Fibroblast of skin of left quadriceps (primary cell): ENCODE data around the gene GRHL3.
"Not testable (repeated sequence)": the region's sequence is repeated elsewhere in the genome, so short reads cannot be mapped to it uniquely, and the experiment has no call there.

ENCODE experiments used
- DNase-seq, 2 experiments: peaks; one replicate each; pipeline ENCODE4 v3.0.0-alpha.2; 2013; ENCODE audit warnings: low read depth in 2 of 2

Gene GRHL3

DNA sequence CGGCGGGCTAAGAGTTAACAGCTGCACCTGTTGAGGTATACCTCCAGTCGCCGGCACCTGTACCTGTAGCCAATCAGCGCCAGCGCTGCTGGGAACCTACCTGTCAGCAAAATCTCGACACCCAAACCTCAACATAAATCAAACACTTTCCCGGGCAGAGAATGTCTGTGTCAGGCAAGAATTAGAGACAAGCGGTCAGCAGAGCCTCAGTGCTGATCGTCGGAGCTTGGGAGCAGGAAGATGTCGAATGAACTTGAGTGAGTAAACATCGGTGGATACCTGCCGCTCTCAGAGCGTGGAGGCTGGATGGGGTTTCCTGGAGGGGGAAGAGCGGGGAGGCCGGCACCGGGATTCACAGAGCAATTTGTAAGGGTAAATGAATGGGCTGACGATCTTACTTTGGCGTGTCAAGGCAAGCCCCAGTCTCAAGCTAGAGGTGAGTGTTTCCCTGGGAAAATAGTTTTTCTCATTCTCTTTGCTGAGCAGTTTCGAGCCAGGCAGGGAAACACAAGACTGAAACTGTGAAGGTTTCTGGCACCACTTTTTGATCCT is at the start of gene GRHL3:
GRHL3 (plus strand) TSS at position 46 of the 552 bp plus-strand sequence; CDS start at position 241, 195 bp downstream.
- DNase-seq = no peak

DNA sequence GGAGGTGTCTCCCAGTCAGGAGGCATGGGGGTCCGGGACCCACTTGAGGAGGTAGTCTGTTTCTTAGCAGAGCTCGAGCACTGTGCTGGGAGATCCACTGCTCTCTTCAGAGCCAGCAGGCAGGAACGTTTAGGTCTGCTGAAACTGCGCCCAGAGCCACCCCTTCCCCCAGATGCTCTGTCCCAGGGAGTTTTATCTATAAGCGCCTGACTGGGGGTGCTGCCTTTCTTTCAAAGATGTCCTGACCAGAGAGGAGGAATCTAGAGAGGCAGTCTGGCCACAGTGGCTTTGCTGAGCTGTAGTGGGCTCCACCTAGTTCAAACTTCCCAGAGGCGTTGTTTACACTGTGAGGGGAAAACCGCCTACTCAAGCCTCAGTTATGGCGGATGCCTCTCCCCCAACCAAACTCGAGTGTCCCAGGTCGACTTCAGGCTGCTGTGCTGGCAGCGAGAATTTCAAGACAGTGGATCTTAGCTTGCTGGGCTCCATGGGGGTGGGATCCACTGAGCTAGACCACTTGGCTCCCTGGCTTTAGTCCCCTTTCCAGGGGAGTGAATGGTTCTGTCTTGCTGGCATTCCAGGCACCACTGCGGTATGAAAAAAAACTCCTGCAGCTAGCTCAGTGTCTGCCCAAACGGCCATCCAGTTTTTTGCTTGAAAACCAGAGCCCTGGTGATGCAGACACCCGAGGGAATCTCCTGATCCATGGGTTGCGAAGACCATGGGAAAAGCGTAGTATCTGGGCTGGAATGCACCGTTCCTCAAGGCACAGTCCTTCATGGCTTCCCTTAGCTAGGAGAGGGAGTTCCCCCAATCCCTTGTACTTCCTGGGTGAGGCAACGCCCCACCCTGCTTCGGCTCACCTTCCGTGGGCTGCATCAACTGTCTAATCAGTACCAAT is 44.7 kb upstream of the GRHL3 start:
- DNase-seq = not testable (repeated sequence)

DNA sequence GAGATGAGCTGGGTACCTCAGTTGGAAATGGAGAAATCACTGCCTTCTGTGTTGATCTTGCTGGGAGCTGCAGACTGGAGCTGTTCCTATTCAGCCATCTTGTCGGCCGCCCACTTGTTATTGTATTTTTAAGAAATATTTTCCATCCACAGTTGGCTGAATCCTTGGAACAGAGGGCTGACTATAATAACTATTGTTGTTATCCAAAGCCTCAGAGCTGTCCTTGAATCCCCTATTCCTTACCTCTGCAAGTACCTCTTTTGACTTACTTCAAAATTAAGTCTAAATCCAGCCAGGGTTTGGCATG is 44.1 kb upstream of the GRHL3 start:
- no peak for DNase-seq

DNA sequence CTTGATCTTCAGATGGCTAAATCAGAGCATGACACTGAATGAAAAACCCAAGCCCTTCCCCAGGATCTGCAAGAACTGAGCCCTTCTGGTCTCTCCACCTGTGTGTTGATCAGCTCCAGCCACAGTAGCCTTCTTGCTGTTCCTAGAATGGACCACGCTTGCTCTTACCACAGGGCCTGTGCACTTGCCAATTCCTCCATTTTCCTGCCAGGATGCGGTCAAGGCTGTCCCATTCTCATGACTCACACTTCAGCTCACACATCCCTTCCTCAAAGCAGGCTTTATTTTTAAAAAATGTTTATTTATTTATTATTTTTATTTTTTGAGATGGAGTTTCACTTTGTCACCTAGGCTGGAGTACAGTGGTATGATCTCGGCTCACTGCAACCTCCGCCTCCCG is 43.6 kb upstream of the GRHL3 start:
- no peak for DNase-seq

DNA sequence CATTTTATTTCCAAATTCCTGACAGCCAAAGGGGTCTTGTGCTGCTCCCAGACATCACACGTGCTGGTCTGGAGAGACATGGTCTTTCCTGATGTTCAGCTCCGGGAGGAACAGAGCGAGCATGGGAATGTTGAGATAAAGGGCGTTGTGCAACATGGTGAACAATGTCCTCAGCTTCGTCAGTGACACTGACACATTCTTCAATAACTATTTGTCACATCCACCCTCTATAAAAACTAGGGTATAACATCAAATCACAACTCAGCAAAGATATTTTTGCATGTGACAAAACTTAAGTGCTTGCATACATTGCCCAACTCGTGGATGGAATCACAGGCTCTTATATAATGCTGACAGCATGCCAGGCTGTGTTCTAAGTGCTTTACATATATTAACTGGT is 42.4 kb upstream of the GRHL3 start:
- DNase-seq = no peak

DNA sequence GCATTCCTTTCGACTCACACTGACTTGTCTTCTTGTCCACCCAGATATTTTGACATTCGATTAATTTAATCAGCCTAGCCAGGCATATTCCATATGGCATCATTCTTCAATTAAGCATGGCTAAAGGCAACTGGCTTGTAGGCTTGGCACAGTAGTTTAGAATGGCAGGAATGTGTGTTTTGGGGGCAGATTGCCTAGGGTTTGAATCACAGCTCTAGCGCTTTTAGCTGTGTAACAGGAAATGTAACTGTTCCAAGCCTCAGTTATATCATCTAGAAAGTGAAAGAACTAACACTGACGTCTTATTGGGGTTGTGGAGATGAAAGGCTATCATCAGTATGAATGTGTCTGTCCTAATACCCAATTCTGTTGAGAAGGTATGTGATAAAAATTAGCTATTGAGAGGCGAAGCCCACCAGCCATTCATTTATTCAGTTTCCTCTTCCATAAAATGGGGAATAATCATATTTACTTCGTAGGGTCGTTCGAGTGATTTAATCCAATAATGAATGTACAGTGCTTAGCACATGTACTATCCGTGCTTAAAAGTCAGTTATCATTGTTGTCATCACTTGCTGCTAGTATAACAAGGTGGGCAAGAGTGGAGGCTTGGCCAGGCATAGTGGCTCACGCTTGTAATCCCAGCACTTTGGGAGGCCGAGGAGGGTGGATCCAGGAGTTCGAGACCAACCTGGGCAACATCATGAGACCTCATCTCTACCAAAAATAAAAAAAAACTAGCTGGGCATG is 41.6 kb upstream of the GRHL3 start:
- DNase-seq = no peak

DNA sequence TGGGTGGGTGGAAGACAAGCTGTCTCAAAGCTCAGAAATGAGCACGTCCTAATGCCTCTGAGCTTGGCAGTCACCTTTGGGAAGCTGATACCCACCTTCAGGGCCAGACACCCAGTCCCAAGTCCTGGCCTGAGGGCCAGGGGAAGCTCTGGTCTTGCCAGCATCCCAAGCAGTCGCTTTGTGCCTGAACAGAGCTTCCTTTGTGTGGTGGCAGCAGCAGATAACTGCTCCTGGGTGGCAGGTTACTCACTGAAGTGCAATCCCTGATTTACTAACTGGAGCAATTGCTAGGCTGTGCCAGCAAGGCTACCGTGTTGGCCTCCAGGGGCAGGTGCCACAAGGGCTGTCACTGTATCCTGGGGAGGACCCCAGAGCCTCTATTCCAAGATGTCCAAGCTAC is 40.4 kb upstream of the GRHL3 start:
- no peak for DNase-seq

DNA sequence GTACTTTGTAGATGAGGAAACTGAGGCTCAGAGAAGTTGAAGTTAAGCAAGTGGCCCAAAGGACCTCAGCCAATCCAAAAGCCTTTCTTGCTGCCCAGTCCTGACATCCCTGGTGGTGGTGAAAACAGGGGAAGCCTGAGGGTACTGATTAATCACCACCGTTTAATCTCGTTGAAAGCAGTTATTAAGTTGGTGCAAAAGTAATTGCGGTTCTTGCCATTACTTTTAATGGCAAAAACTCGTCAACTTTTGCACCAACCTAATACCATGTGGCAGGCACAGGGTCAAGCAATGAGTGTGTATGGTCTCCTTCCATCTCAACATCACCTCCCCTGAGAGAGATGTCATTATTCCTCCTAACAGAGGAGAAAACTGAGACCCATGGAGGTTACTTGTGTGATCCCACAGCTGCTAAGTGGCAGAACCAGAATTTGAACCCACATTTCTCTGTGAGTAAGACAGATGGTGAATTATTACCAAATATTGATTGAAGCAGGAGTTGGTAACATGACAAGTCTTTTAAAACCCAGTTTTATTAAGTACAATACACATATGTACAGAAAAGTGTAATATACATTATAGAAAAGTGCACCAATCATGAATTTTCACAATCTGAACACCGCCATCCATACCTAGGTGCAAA is 39.4 kb upstream of the GRHL3 start:
- no peak for DNase-seq

DNA sequence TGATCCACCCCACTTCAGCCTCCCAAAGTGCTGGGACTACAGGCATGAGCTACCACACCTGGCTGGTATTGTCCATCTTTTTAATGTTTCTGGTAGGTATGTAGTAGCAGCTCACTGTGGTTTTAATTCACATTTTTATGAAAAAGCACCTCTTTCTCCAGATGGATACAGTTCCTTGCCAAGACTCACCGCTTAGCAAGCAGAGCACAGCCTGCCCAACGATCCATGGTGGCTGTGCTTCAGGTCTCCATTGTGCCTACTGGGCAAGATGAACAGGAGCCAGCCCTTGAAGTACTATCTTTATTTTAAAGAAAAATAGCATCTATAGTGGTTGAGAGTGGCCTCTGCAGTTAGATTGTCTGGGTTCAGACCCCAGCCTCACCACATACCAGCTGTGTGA is 37.6 kb upstream of the GRHL3 start:
- no peak for DNase-seq

DNA sequence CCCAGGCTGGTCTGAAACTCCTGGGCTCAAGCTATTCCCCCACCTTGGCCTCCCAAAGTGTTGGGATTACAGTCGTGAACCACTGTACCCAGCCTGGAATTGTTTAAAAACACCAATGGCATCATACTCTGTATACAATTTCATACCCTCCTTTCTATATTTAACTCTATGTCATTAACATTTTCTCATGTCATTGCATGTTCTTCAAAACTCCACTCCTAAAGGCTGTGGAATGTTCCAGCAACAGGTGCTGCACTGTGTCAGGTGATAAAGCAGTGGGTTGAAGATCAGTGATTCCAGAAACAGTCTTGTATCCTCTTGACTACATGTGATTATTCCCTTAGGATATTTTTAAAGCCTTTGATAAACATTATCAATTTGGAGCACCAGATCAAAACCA is 36.7 kb upstream of the GRHL3 start:
- DNase-seq = no peak

DNA sequence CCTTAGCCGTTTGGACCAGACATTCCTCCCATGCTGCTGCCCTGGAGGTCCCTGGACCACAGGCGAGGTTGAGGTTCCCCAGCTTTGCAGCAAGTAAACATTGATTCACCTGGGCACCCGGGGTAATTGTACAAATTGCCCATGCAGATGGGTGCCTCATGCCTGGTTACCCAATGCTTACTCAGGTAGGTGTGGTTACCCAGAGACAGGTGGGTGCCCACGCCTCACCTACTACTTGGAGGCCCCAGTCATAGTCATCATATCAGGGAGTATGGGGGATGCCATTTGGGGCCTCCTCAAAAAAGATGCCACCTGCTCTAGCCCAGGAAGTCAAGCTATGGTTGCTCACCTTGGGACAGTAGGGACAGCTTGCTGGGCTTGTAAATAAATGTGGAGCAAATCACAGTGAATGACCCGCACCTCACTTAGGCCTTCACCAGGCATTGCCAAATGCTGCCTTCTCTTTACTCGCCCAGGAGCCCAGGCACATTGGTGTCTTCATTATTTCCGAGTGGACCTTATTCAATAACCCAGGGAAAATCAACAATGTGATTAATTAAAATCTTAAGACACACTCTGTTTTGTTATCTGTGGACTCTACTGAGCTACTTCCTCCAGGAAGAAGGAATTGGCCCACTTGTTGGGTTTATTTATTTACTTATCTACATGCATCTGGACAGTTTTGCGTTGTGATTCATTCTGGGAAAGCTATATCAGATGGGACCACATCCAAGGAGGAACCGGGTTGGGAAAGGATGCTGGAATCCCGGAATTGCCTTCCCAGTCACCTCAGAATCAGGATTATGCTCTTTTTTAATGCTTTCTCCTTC is 35.6 kb upstream of the GRHL3 start:
- peak; percentile 49 to 52 for DNase-seq

DNA sequence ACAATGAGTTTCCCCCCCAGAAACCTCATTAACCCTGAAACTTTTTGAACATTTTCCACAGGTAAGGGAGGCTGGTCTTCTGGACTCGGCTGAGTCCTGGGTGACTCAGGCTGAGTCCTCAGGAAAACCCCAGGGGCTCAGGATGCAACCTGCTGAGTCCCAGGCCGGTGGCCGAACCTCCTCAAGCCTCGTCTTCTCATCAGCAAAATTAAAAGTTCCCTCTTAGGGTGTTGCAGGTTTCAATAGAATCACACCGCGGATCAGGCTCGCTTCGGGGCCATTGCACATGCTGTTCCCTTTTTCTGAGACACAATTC is 35.0 kb upstream of the GRHL3 start:
- no peak for DNase-seq

DNA sequence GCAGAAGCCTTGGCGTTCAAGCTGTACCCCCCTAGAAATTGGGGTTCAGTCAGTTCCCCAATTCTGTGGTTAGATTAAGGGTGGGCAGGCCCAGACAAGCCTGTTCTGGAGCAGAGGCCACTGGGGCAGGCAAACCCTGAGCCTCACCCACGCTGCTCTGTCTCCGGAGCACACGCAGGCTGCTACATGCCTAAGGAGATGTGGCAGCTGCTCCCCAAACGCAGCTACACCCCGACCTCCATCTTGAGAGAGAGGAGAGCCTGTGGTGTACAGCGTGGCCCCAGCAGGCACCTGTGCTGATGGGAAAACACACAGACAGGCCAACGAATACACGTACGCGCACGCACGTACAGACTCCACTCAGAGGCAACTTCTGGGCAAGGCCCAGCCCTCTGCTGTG is 33.9 kb upstream of the GRHL3 start:
- DNase-seq = no peak

DNA sequence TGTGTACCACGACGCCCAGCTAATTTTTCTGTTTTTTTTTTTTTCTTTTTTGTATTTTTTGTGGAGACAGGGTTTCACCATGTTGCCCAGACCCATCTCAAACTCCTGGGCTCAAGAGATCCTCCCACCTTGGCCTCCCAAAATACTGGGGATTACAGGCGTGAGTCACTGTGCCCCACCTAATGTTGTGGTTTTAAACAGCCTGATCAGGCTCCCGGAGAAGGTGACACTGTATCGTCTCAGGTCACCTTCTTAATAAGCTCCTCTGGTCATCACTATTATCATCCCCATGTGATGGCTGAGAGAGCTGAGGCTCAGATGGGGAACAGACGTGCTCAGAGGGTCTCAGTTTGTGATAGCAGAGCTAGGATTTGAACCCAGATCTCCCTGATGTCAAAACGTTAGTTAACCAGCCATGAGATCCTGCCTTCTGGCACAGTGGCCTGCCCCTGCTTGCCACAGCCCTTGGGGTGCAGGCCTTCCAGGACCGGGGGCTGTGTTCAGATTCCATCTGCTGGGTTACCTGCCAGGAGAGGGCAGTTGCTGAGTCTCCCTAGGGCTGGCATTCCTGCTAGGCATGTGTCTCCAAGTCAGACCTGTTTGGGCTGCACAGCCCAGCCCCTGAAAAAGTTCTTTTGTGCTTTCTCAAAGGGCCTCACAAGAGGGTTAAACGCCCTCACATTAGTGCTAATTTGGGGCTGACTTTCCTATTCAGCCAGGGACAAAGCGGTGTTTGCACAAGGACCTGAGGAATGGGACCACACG is 32.7 kb upstream of the GRHL3 start:
- no peak for DNase-seq

DNA sequence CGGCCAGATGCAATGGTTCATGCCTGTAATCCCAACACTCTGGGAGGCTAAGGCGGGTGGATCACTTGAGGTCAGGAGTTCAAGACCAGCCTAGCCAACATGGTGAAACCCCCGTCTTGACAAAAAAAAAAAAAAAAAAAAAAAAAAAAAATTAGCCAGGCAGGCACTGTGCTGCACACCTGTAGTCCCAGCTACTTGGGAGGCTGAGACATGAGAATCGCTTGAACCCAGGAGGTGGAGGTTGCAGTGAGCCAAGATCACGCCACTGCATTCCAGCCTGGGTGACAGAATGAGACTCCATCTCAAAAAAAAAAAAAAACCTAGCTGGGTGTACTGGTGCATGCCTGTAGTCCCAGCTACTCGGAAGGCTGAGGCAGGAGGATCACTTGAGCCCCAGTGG is 31.4 kb upstream of the GRHL3 start:
- not testable (repeated sequence) for DNase-seq

DNA sequence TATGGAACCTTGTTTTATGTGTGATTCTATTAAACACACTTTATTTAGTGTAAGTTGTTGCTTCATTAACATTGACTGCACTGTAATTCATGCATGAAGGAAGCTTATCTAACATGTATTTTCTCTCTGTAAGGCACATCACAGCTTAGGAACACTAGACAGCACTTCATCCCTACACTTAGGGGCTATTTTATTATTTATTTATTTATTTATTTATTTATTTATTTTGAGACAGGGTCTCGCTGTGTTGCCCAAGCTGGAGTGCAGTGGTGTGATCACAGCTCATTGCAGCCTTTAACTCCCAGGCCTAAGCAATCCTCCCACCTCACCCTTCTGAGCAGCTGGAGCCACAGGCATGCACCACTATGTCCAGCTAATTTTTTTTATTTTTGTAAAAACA is 30.7 kb upstream of the GRHL3 start:
- DNase-seq = no peak

DNA sequence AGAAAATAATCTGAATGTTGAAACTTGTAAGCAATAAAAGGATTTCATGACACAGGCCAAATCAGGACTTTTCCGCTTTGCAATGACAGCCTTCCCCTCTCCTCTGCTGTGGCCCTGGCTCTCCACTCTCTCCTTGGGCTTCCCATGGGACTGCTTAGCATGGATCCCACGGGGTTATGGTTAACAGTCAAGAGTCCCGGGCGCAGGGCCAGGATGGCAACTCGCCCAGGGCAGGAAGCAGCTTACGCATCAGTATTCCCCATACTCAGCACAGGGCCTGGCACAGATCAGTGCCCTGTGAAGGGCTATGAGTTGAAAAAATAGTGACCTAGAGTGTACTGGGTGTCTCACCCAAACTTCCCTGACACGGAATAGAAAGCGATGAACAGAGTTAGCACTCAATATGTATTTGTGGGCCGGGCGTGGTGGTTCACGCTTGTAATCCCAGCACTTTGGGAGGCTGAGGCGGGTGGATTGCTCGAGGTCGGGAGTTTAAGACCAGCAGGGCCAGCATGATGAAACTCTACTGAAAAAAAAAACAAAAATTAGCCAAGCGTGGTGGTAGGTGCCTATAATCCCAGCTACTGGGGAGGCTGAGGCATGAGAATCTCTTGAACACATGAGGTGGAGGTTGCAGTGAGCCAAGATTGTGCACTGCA is 29.1 kb upstream of the GRHL3 start:
- peak; percentile 54 to 65 for DNase-seq

DNA sequence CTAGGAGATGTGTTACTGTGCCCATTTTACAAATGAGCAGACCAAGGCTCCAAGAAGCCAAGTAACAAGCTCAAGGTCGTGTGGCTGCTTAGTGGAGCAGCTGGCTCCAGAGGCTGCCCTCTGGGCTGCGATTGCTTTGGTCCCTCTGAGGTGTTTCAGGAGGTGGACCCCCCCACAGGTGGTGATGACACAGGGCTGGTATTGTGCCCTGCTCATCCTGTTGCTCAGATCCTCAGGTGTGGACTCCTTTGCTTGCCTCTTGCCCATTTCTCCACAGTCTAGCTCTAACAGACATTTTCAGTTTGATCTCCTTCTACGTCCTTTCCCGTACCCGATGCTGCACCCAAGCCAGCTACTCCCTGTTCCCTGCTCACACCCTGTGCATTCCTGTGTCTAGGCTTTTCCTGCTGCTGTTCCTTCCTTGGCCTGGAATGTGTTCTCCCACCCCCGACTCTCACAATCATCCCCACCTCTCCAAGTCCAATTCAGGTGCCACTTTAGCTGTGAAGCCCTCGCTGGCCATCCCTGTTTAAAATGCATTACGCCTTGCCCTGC is 28.1 kb upstream of the GRHL3 start:
- DNase-seq = no peak

DNA sequence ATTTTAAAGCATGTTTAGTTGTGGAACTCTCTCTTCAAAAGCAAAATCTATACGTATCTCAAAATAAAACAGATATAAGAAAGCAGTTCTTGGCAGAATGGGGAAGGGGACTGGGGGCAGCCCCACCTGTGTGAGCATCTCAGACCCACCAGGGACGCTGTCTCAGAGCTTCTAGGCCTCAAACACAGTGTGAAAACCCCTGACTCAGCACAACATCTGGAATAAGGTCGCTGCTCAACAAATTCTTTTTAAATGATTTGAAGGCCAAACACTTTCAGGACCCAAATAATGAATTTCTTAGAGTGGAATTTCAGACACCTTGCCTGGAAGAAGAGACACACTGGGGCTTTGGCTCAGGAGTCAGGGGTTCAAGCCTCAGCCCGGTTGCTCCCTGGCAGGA is 27.1 kb upstream of the GRHL3 start:
- no peak for DNase-seq

DNA sequence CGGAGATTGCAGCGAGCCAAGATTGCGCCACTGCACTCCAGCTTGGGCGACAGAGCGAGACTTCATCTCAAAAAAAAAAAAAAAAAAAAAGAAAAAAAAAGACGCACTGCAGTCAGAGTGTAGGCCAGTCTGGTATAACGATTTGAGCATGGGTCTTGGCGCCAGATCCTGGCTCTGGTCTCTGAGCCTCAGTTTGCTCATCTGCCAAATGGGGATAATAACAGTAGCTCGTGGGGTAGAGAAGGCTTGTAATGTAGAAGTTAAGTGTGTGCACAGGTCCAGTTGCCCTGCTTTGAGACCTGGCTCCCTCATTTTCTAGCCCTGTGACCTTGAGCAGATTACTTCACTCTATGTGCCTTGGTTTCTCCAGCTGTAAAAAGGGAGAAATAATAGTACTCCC is 26.3 kb upstream of the GRHL3 start:
- no peak for DNase-seq
